NCI-H226 (cell line): ENCODE results near the gene IRGC.
A peak's percentile ranks its signal among the peaks of the same experiment; 100 is the strongest.

Experiments used
- DNase-seq: peaks from one replicate; pipeline ENCODE4 v3.0.0-alpha.2; 2015

IRGC gene

GRCh38 chr19:43692385-43692784, 23.5 kb upstream of the IRGC start:
- DNase-seq: no peak

GRCh38 chr19:43692877-43693276, 23.0 kb upstream of the IRGC start:
- no peak for DNase-seq

GRCh38 chr19:43694553-43694952, 21.3 kb upstream of the IRGC start:
- no peak for DNase-seq

- no peak for DNase-seq
Measured at GRCh38 chr19:43695985-43696704, 19.7 kb upstream of the IRGC start.

- no peak for DNase-seq
Measured at GRCh38 chr19:43697295-43697694, 18.6 kb upstream of the IRGC start.

GRCh38 chr19:43699506-43700394, 16.1 kb upstream of the IRGC start:
- no peak for DNase-seq

- DNase-seq: peak; percentile 81
Measured at GRCh38 chr19:43700395-43701000, 15.4 kb upstream of the IRGC start.

GRCh38 chr19:43704002-43704705, 11.7 kb upstream of the IRGC start:
- no peak for DNase-seq

GRCh38 chr19:43705729-43706128, 10.1 kb upstream of the IRGC start:
- no peak for DNase-seq

GRCh38 chr19:43707158-43707712, 8.6 kb upstream of the IRGC start:
- DNase-seq: no peak

GRCh38 chr19:43708716-43709115, 7.2 kb upstream of the IRGC start:
- DNase-seq: no peak

GRCh38 chr19:43711751-43712355, 4.0 kb upstream of the IRGC start:
- peak; percentile 44 for DNase-seq

- DNase-seq: no peak
Measured at GRCh38 chr19:43713208-43713607, 2.7 kb upstream of the IRGC start.

GRCh38 chr19:43718627-43719377, 2.9 kb downstream of the IRGC start:
- DNase-seq: no peak

GRCh38 chr19:43719378-43719868, 3.5 kb downstream of the IRGC start:
- no peak for DNase-seq

GRCh38 chr19:43719918-43720317, 4.0 kb downstream of the IRGC start:
- no peak for DNase-seq

GRCh38 chr19:43720936-43721335, 5.1 kb downstream of the IRGC start:
- no peak for DNase-seq

GRCh38 chr19:43721469-43722048, 5.7 kb downstream of the IRGC start:
- DNase-seq: no peak

- DNase-seq: no peak
Measured at GRCh38 chr19:43723588-43723987, 7.7 kb downstream of the IRGC start.

- DNase-seq: no peak
Measured at GRCh38 chr19:43724896-43725295, 9.0 kb downstream of the IRGC start.

GRCh38 chr19:43725468-43725867, 9.6 kb downstream of the IRGC start:
- no peak for DNase-seq
